Fibroblast of lung (primary cell): ENCODE measurements around the gene ACSM5.

ENCODE experiments used
- EZH2 ChIP-seq: IDR thresholded peaks from 2 replicates; pipeline ENCODE4 v1.5.1; 2012; ENCODE audit warnings: low read length, control low read depth, mild to moderate bottlenecking; ENCODE audit errors: missing control alignments
- TF ChIP-seq, protein P1 (sequence below), 2 donors: IDR thresholded peaks in 1 of 2; conservative IDR thresholded peaks in 1 of 2; 1 replicate in 1 of 2; 2 replicates in 1 of 2; pipeline ENCODE4 v1.5.1; 2011 to 2012; ENCODE audit warnings: low read length in 2 of 2, control low read depth in 1 of 2, inconsistent platforms in 1 of 2, low read depth in 1 of 2, mild to moderate bottlenecking in 1 of 2

DNA sequence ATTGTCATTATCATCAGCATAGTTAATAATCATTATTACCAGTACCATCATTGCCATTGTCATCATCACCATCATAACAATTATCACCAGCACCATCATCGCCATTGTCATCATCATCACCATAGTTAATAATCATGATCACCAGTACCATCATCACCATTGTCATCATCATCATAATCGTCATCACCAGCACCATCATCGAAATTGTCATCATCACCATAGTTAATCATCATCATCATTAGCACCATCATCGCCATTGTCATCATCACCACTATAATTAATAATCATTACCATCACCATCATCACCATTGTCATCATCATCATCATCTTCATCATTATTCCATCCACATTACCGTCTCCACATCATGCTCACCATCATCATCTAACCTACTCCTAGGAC, 18.3 kb upstream of the ACSM5 start:
- TF ChIP-seq, protein P1, sequence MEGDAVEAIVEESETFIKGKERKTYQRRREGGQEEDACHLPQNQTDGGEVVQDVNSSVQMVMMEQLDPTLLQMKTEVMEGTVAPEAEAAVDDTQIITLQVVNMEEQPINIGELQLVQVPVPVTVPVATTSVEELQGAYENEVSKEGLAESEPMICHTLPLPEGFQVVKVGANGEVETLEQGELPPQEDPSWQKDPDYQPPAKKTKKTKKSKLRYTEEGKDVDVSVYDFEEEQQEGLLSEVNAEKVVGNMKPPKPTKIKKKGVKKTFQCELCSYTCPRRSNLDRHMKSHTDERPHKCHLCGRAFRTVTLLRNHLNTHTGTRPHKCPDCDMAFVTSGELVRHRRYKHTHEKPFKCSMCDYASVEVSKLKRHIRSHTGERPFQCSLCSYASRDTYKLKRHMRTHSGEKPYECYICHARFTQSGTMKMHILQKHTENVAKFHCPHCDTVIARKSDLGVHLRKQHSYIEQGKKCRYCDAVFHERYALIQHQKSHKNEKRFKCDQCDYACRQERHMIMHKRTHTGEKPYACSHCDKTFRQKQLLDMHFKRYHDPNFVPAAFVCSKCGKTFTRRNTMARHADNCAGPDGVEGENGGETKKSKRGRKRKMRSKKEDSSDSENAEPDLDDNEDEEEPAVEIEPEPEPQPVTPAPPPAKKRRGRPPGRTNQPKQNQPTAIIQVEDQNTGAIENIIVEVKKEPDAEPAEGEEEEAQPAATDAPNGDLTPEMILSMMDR (conservative IDR thresholded peaks at IDR 0.05 in 1 of 2, IDR thresholded peaks at IDR 0.05 in 1 of 2; ENCODE audit: low read depth in 1 of 2, low read length in 2 of 2): no peak
- no peak for TF ChIP-seq EZH2
